GM19452 (cell line): Measurements from ENCODE around the gene NDUFB8.

Experiments
- ATAC-seq: cut with Tn5 transposase; IDR thresholded peaks from one replicate; pipeline ENCODE4 v1.9.1; 2021; ENCODE audit not compliant: unreplicated experiment

Gene NDUFB8

GRCh38 chr10:100507357-100507732, 22.3 kb downstream of the NDUFB8 start:
- ATAC-seq: no peak

- ATAC-seq: no peak
These were observed 22.9 kb downstream of the NDUFB8 start for GRCh38 chr10:100506596-100507356.

DNA sequence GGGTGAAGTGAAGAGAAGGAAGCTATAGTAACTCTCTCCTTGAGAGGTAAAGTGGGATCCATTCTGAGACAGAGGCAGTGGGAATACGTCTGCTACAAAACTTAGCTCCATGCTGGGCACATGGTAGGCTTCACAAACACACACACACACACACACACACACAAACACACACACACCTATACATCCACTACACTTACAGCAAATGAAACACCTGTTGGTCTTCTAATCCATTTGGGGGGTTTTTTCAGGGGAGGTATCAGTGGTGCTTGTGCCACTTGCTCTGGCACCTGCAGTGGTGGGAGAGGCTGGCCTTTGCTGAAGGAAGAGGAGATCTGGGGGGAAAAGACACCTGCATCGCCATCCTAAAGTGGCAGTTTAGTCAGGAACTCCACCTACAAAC, 24.5 kb downstream of the NDUFB8 start:
- no peak for ATAC-seq

DNA sequence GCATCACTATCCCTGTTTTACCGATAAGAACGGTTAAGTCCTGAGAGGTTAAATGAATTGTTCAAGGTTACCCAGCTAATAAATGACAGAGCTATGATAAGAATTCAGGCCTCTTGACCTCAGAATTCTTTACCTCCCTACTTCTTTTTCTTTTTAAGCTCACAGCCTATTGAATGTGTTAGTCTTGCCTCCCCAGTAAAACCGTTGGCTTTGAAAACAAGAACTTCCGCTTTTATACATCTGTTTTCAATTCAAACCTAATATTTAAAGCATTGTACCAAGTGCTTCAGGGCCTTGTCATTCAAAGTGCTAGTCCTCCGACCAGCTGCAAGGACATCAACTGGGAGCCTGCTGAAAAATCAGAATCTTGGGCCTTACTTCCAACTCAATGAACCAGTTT, 25.6 kb downstream of the NDUFB8 start:
- no peak for ATAC-seq

GRCh38 chr10:100502926-100503494, 26.7 kb downstream of the NDUFB8 start:
- no peak for ATAC-seq

GRCh38 chr10:100501423-100501822, 28.2 kb downstream of the NDUFB8 start:
- no peak for ATAC-seq

DNA sequence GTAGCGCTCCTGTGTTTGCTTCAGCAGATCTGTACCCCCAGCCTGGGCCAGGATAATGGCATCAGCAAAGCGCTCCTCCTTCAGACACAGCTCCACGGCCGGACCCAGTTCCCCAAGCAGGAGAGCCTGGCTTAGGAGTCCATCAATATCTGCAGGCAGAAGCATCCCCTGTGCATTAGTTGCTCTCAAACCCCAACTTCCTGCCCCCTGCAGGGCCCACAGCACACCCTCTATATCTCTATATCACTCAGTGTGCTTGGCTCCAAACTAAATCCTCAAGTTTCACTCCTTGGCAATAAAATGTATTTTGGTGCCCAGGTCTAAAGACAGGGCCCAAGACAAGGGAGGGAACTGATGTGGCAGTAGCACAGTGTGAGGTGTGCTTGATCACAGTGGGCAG, 31.6 kb downstream of the NDUFB8 start:
- no peak for ATAC-seq

DNA sequence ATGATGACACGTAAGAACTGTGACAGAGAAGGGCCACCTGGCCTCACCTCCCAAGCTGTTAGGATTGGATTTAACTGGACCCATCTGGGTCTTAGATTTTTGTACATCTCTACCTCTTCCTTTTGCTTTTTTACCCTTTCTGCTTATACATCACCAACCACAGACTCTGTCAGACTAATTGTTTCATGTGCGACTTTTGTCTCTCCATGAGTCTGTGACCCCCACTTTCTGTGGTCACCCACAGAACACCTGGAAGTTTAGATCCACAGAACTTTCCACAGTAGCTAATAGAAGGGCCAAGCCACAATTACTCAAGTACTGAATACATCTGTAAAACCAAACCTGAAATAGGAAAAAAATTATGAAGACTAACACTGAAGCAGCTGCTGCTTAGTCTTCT, 33.1 kb downstream of the NDUFB8 start:
- ATAC-seq: no peak

GRCh38 chr10:100490531-100490930, 39.1 kb downstream of the NDUFB8 start:
- ATAC-seq: no peak

DNA sequence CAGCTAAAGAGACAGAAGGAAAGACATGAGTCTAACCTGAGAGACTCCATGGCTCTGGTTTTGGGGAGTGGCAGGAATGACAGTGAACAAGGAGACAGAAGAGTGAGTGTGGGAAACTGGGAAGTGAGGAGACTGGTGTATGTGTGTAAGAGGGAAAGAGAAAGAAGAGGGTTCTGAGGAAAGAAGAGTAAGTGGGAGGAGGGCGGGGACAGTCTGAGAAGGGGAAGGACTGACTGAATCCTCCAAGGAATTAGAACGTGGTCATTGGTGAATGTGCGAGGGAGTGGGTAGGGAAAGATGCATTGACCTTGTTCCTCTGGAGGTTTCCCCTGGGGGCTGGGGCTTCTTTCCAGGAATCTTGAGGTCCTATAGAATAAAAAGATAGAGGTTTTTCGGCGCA, 40.3 kb downstream of the NDUFB8 start:
- ATAC-seq: no peak

DNA sequence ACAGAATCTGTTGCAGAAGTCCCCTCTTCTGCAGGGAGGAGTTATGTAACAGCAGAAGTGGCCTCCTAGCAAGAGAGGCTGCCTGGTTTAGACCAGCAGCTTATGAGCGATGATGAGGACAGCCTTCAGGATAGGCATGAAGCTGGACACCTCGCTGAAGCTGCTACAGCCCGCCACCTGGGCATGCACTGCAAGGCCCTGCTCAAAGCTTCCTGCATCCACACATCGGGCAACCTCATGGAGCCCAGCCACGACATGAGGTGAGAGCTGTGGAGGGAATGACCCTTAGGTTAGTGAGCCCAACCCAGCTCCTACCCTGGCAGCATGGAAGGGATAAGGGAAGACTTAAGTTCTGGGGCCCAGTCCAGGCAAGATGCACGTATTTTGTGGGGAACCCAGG, 42.1 kb downstream of the NDUFB8 start:
- ATAC-seq: no peak

- no peak for ATAC-seq
These were observed 43.7 kb downstream of the NDUFB8 start for GRCh38 chr10:100485801-100486495.

GRCh38 chr10:100485366-100485765, 44.3 kb downstream of the NDUFB8 start:
- no peak for ATAC-seq

GRCh38 chr10:100483876-100484666, 45.6 kb downstream of the NDUFB8 start:
- no peak for ATAC-seq

- no peak for ATAC-seq
These were observed 46.9 kb downstream of the NDUFB8 start for GRCh38 chr10:100482834-100483185.

DNA sequence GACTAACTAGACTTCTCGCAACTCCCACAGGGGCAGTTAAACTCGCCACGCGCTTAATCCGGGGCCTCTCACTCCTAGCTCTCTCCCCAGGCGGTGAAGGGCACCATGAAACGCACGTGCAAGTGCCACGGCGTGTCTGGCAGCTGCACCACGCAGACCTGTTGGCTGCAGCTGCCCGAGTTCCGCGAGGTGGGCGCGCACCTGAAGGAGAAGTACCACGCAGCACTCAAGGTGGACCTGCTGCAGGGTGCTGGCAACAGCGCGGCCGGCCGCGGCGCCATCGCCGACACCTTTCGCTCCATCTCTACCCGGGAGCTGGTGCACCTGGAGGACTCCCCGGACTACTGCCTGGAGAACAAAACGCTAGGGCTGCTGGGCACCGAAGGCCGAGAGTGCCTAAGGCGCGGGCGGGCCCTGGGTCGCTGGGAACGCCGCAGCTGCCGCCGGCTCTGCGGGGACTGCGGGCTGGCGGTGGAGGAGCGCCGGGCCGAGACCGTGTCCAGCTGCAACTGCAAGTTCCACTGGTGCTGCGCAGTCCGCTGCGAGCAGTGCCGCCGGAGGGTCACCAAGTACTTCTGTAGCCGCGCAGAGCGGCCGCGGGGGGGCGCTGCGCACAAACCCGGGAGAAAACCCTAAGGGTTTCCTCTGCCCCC, 47.4 kb downstream of the NDUFB8 start:
- no peak for ATAC-seq

DNA sequence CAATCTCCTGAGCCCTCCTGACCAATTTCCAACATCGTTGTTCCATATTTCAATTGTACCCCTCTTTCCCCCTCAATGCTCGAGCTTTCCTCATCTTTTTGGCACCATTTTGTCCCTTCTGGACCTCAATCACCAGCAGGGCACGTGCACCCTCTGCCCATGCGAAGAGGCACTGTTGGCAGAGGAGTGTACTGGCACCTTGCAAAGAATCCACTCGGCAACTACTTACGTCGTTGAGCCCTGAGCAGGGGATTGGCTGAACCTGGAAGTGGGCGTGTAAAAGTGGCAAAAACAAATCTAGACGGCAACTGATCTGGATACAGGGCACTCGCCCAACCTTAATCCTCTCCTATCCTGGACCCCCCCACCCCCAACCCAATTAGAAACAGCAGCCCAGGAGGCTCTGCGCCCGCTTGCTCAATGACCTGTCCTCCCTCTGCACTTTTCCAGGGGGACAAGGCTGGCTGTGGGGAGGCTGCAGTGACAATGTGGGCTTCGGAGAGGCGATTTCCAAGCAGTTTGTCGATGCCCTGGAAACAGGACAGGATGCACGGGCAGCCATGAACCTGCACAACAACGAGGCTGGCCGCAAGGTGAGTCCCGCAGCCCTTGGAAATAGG, 48.1 kb downstream of the NDUFB8 start:
- peak; percentile 97 for ATAC-seq

DNA sequence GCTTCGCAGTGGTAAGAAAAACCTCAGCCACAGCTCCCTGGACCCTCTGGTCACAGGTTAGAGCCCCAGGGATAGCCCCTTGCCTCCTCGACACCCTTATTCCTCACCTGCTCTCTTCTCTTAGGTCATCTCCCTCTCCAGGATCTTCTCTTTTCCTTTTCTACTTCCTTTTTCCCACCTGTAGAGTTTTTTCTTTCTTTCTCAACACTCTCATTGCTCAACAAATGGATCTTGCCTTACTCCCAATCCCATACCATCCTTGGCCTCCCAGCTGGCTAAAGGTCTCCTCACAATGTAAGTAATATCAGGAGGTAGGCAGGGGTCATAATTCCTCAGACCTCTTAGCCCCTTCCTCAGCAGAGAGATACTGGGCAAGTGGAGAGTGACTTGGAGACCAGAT, 49.7 kb downstream of the NDUFB8 start:
- no peak for ATAC-seq

DNA sequence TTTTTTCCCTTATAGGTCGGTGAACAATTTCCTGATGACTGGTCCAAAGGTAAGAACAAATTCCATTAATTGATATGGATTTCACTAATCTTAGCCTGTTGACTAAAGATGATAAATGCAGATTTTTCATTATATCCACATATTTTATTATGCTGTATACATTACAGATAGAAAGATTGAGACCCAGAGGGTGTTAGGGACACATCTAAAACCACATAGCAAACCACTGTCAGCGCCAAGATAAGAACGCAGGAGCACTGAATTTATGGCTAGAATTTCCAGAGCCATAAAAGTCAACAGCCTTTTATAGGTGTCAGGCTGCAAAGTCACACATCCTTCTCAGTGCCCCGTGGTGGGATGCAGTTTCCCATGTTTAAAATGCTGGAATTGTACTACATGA, 50.6 kb downstream of the NDUFB8 start:
- ATAC-seq: no peak

- ATAC-seq: no peak
These were observed 51.7 kb downstream of the NDUFB8 start for GRCh38 chr10:100477970-100478369.
